PC-3 (cell line): ENCODE data around the gene EPHB1. TPM values are rescaled to one million over a fixed set of nuclear protein-coding genes. Genes with fewer than 3 reads are reported as not detected.

Source experiments
- ATAC-seq: fragments of 200-7000 bp; cut with Tn5 transposase; 2 replicates; pipeline ENCODE4 v1.9.1; 2020; ENCODE audit warnings: mild to moderate bottlenecking, moderate library complexity
- BruUV-seq: library from RNA; stranded (reverse); fragments of 400-500 nt; replicated peaks from 2 replicates; lab custom pipeline; 2021; lab: Mats Ljungman, UMichigan
- CTCF ChIA-PET: fragments of 300-600 bp; sonication (Branson Sonifier 250); formaldehyde crosslinking; loops from one replicate; lab custom pipeline; 2022; ENCODE audit warnings: antibody characterized with exemption; lab: Charles Lee
- POLR2A ChIA-PET: fragments of 300-600 bp; sonication (Branson Sonifier 250); formaldehyde crosslinking; loops from one replicate; lab custom pipeline; 2022; ENCODE audit warnings: antibody characterized with exemption; ENCODE audit not compliant: unreplicated experiment; lab: Charles Lee
- DNase-seq: peaks from one replicate; pipeline ENCODE4 v3.0.0-alpha.2; 2015
- H2AFZ ChIP-seq: fragments of 300-600 bp; sonication (generic); 2 replicates; pipeline ENCODE4 v1.6.0; 2016; ENCODE audit warnings: antibody characterized with exemption, low read length
- H3F3A ChIP-seq: fragments of 300-600 bp; sonication (generic); one replicate; pipeline ENCODE4 v1.6.0; 2017; ENCODE audit warnings: antibody characterized with exemption, low read length, control low read depth, mild to moderate bottlenecking; ENCODE audit not compliant: unreplicated experiment
- H3K27ac ChIP-seq: fragments of 300-600 bp; sonication (generic); 2 replicates; pipeline ENCODE4 v1.5.1; 2016; ENCODE audit warnings: mild to moderate bottlenecking, low read length
- H3K27me3 ChIP-seq: fragments of 300-600 bp; sonication (generic); 2 replicates; pipeline ENCODE4 v1.6.1; 2016; ENCODE audit warnings: low read length, mixed read lengths
- H3K36me3 ChIP-seq: fragments of 300-600 bp; sonication (generic); 2 replicates; pipeline ENCODE4 v1.6.1; 2016; ENCODE audit warnings: low read depth, mixed run types, low read length, mixed read lengths
- H3K4me1 ChIP-seq: fragments of 300-600 bp; sonication (generic); 2 replicates; pipeline ENCODE4 v1.5.1; 2016; ENCODE audit warnings: low read length; ENCODE audit not compliant: insufficient read depth
- H3K4me2 ChIP-seq: fragments of 300-600 bp; sonication (generic); 2 replicates; pipeline ENCODE4 v1.6.0; 2016; ENCODE audit warnings: low read length
- H3K4me3 ChIP-seq: fragments of 300-600 bp; sonication (generic); 2 replicates; pipeline ENCODE4 v1.5.1; 2016; ENCODE audit warnings: mild to moderate bottlenecking, low read length, mixed read lengths
- H3K79me2 ChIP-seq: fragments of 300-600 bp; sonication (generic); 2 replicates; pipeline ENCODE4 v1.6.1; 2017; ENCODE audit warnings: low read length, mixed read lengths
- H3K9ac ChIP-seq: fragments of 300-600 bp; sonication (generic); 2 replicates; pipeline ENCODE4 v1.6.0; 2016; ENCODE audit warnings: mild to moderate bottlenecking, low read length
- H3K9me2 ChIP-seq: fragments of 300-600 bp; sonication (generic); replicated peaks from 2 replicates; pipeline ENCODE4 v1.6.1; 2016; ENCODE audit warnings: mixed run types, low read length, mixed read lengths
- H3K9me3 ChIP-seq: fragments of 300-600 bp; sonication (generic); 2 replicates; pipeline ENCODE4 v1.6.1; 2016; ENCODE audit warnings: low read length, mixed read lengths
- H4K20me1 ChIP-seq: fragments of 300-600 bp; sonication (generic); 2 replicates; pipeline ENCODE4 v1.6.1; 2016; ENCODE audit warnings: low read length, mixed read lengths
- CTCF ChIP-seq: fragments of 300-600 bp; sonication (generic); conservative IDR thresholded peaks from 2 replicates; pipeline ENCODE4 v1.5.1; 2017; ENCODE audit warnings: antibody characterized with exemption, low read depth, mild to moderate bottlenecking, low read length
- EZH2 ChIP-seq: fragments of 300-600 bp; sonication (generic); IDR thresholded peaks from one replicate; pipeline ENCODE4 v1.6.1; 2017; ENCODE audit warnings: antibody characterized with exemption, mild to moderate bottlenecking, low read length; ENCODE audit not compliant: unreplicated experiment
- EZH2phosphoT487 ChIP-seq: fragments of 300-600 bp; sonication (generic); IDR thresholded peaks from 2 replicates; pipeline ENCODE4 v1.6.1; 2018; ENCODE audit warnings: mild to moderate bottlenecking, antibody characterized with exemption, low read length, borderline replicate concordance
- intact Hi-C: fragments of 100-400 bp; cut with micrococcal nuclease; formaldehyde crosslinking; loops from 2 replicates; pipeline ENCODE4 v1.9.0; 2023
- total RNA-seq: library from RNA; depleted of rRNA; stranded (reverse); fragments of >200 nt; gene quantifications from 2 replicates; pipeline ENCODE4 v1.2.3, GENCODE V29; 2014

The EPHB1 gene
- total RNA-seq, 1 experiment from 2014 or later: 0.69 TPM

GRCh38 chr3:135007607-135008006 is 212.5 kb downstream of the EPHB1 start:
- Histone ChIP-seq H4K20me1 (no peaks in the 10 kb centered on the region), H3K27ac (no peak overlapping the region), H3K4me1 (no peaks in the 10 kb centered on the region), H3K79me2 (no peaks in the 10 kb centered on the region), H3K36me3 (no peaks in the 10 kb centered on the region), H3K27me3 (no peaks in the 10 kb centered on the region), H3K9ac (no peak overlapping the region), H3K4me2 (no peak overlapping the region), H3F3A (no peaks in the 10 kb centered on the region), H3K9me2 (no peaks in the 10 kb centered on the region), H2AFZ (no peak overlapping the region), H3K9me3 (no peaks in the 10 kb centered on the region), H3K4me3 (no peak overlapping the region)
- CTCF ChIA-PET: no interaction called here
- no TSS peak for BruUV-seq
- POLR2A ChIA-PET: no interaction called here
- DNase-seq: no peak
- no peak for ATAC-seq
- intact Hi-C loops: no loop called here
- TF ChIP-seq EZH2phosphoT487 (no peak), EZH2 (no peak), CTCF (no peak)

- H3K9me3 ChIP-seq: no peaks in the 10 kb centered on the region
- no peaks in the 10 kb centered on the region for H4K20me1 ChIP-seq
- H3K79me2 ChIP-seq: no peaks in the 10 kb centered on the region
- H3K9me2 ChIP-seq: no peaks in the 10 kb centered on the region
- H3K9ac ChIP-seq: no peak overlapping the region
- H3K27ac ChIP-seq: no peak overlapping the region
- intact Hi-C loops: no loop called here
- ATAC-seq (no peak), DNase-seq (no peak)
- TF ChIP-seq CTCF (no peak), EZH2phosphoT487 (no peak), EZH2 (no peak)
- no peaks in the 10 kb centered on the region for H3F3A ChIP-seq
- ChIA-PET POLR2A (no interaction called here), CTCF (no interaction called here)
- no peak overlapping the region for H3K4me3 ChIP-seq
- H2AFZ ChIP-seq: no peak overlapping the region
- no peak overlapping the region for H3K4me2 ChIP-seq
- H3K4me1 ChIP-seq: no peaks in the 10 kb centered on the region
- no peaks in the 10 kb centered on the region for H3K36me3 ChIP-seq
- H3K27me3 ChIP-seq: no peaks in the 10 kb centered on the region
- BruUV-seq: no TSS peak
Observed at GRCh38 chr3:135008326-135008725, 213.3 kb downstream of the EPHB1 start.

GRCh38 chr3:135009014-135009413 is 214.0 kb downstream of the EPHB1 start:
- no peak for DNase-seq

More at GRCh38 chr3:135009014-135009413, 214.0 kb downstream of the EPHB1 start:
- CTCF ChIA-PET: no interaction called here
- Histone ChIP-seq H3K27me3 (no peaks in the 10 kb centered on the region), H2AFZ (no peak overlapping the region), H3K9me3 (no peaks in the 10 kb centered on the region), H3K79me2 (no peaks in the 10 kb centered on the region), H3F3A (no peaks in the 10 kb centered on the region), H4K20me1 (no peaks in the 10 kb centered on the region), H3K27ac (no peak overlapping the region), H3K4me3 (no peak overlapping the region), H3K4me2 (no peak overlapping the region), H3K36me3 (no peaks in the 10 kb centered on the region), H3K9ac (no peak overlapping the region), H3K9me2 (no peaks in the 10 kb centered on the region), H3K4me1 (no peaks in the 10 kb centered on the region)
- no peak for TF ChIP-seq CTCF
- no peak for TF ChIP-seq EZH2
- no peak for TF ChIP-seq EZH2phosphoT487
- intact Hi-C loops: no loop called here
- no peak for ATAC-seq
- BruUV-seq: no TSS peak
- POLR2A ChIA-PET: no interaction called here
